Measurements from ENCODE around the gene FOXA3.

FOXA3 gene

GRCh38 chr19:45887200-45887710, 23.1 kb downstream of the FOXA3 start:
- POLR2A ChIA-PET: interaction anchor here (1.0 to 4.1 kb wide), 3 partner anchors 15 to 104 kb away, joined by 3 to 46 read pairs (median 5); partner anchors contain the start of gene MYPOP
- Histone ChIP-seq H3K36me3 (ENCODE audit: control insufficient read depth in 2 of 2, insufficient read depth in 1 of 2, low read length in 2 of 2) (peaks cover 4 to 18% of the 10 kb centered on the region in 2 experiments; a peak in 2 of 3 replicates), H3K4me1 (ENCODE audit: control insufficient read depth, insufficient read depth, low read length) (peaks cover 10% of the 10 kb centered on the region), H3K9me3 (ENCODE audit: control insufficient read depth, insufficient read depth, low read depth, low read length) (no peaks in the 10 kb centered on the region), H3K27ac (ENCODE audit: extremely low read depth, low read depth, low read length) (peak overlapping the region; percentile 61), H3K4me3 (ENCODE audit: low read depth, low read length) (peak overlapping the region; percentile 65)
- CTCF ChIA-PET: interaction anchor here (0.5 to 2.0 kb wide), 5 partner anchors 9 to 193 kb away, joined by 3 to 8 read pairs (median 4); partner anchors contain the start of gene MYPOP
- TF ChIP-seq ZNF335 (tag by site-specific recombination; conservative IDR thresholded peaks at IDR 0.05): peak; percentile 38
- TF ChIP-seq KLF9 (tag by site-specific recombination; IDR thresholded peaks at IDR 0.05; ENCODE audit: low read depth): no peak
- TF ChIP-seq ZNF121 (tag by site-specific recombination; IDR thresholded peaks at IDR 0.05): peak; percentile 77
- TF ChIP-seq ZNF23 (tag by site-specific recombination; IDR thresholded peaks at IDR 0.05; ENCODE audit: borderline replicate concordance): no peak

- POLR2A ChIA-PET: interaction anchor here (0.7 kb wide), 1 partner anchor 778 kb away, joined by 5 read pairs; no protein-coding TSS in a partner anchor
- CTCF ChIA-PET: interaction anchor here (1.1 kb wide), 1 partner anchor 58 kb away, joined by 3 read pairs; no protein-coding TSS in a partner anchor
- TF ChIP-seq PATZ1 (tag by site-specific recombination; IDR thresholded peaks at IDR 0.05): no peak
- no peak for TF ChIP-seq ZNF558 (tag by site-specific recombination; IDR thresholded peaks at IDR 0.05)
- no peak for TF ChIP-seq ZNF549 (tag by site-specific recombination; IDR thresholded peaks at IDR 0.05)
- no peak for TF ChIP-seq ZNF174 (tag by site-specific recombination; IDR thresholded peaks at IDR 0.05)
- no peak for TF ChIP-seq ZNF311 (tag by site-specific recombination; IDR thresholded peaks at IDR 0.05; ENCODE audit: borderline replicate concordance)
- no peak for TF ChIP-seq ZSCAN18 (tag by site-specific recombination; IDR thresholded peaks at IDR 0.05)
- TF ChIP-seq, protein P1, sequence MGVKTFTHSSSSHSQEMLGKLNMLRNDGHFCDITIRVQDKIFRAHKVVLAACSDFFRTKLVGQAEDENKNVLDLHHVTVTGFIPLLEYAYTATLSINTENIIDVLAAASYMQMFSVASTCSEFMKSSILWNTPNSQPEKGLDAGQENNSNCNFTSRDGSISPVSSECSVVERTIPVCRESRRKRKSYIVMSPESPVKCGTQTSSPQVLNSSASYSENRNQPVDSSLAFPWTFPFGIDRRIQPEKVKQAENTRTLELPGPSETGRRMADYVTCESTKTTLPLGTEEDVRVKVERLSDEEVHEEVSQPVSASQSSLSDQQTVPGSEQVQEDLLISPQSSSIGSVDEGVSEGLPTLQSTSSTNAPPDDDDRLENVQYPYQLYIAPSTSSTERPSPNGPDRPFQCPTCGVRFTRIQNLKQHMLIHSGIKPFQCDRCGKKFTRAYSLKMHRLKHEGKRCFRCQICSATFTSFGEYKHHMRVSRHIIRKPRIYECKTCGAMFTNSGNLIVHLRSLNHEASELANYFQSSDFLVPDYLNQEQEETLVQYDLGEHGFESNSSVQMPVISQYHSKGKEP (tag by site-specific recombination; IDR thresholded peaks at IDR 0.05): no peak
- TF ChIP-seq PRDM1 (tag by site-specific recombination; IDR thresholded peaks at IDR 0.05): 0 out of 2 replicates have a peak, but pooled peaks have one; percentile 7
- no peak for TF ChIP-seq ZBTB1 (tag by site-specific recombination; IDR thresholded peaks at IDR 0.05)
- TF ChIP-seq ZNF394 (tag by site-specific recombination; IDR thresholded peaks at IDR 0.05; ENCODE audit: borderline replicate concordance): no peak
- 0 out of 2 replicates have a peak, but pooled peaks have one; percentile 8 for TF ChIP-seq GLIS1 (tag by site-specific recombination; IDR thresholded peaks at IDR 0.05)
- TF ChIP-seq ZNF843 (tag by site-specific recombination; IDR thresholded peaks at IDR 0.05): no peak
- TF ChIP-seq, protein P2, sequence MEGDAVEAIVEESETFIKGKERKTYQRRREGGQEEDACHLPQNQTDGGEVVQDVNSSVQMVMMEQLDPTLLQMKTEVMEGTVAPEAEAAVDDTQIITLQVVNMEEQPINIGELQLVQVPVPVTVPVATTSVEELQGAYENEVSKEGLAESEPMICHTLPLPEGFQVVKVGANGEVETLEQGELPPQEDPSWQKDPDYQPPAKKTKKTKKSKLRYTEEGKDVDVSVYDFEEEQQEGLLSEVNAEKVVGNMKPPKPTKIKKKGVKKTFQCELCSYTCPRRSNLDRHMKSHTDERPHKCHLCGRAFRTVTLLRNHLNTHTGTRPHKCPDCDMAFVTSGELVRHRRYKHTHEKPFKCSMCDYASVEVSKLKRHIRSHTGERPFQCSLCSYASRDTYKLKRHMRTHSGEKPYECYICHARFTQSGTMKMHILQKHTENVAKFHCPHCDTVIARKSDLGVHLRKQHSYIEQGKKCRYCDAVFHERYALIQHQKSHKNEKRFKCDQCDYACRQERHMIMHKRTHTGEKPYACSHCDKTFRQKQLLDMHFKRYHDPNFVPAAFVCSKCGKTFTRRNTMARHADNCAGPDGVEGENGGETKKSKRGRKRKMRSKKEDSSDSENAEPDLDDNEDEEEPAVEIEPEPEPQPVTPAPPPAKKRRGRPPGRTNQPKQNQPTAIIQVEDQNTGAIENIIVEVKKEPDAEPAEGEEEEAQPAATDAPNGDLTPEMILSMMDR (tag by site-specific recombination; IDR thresholded peaks at IDR 0.05): no peak
- TF ChIP-seq, protein P3, sequence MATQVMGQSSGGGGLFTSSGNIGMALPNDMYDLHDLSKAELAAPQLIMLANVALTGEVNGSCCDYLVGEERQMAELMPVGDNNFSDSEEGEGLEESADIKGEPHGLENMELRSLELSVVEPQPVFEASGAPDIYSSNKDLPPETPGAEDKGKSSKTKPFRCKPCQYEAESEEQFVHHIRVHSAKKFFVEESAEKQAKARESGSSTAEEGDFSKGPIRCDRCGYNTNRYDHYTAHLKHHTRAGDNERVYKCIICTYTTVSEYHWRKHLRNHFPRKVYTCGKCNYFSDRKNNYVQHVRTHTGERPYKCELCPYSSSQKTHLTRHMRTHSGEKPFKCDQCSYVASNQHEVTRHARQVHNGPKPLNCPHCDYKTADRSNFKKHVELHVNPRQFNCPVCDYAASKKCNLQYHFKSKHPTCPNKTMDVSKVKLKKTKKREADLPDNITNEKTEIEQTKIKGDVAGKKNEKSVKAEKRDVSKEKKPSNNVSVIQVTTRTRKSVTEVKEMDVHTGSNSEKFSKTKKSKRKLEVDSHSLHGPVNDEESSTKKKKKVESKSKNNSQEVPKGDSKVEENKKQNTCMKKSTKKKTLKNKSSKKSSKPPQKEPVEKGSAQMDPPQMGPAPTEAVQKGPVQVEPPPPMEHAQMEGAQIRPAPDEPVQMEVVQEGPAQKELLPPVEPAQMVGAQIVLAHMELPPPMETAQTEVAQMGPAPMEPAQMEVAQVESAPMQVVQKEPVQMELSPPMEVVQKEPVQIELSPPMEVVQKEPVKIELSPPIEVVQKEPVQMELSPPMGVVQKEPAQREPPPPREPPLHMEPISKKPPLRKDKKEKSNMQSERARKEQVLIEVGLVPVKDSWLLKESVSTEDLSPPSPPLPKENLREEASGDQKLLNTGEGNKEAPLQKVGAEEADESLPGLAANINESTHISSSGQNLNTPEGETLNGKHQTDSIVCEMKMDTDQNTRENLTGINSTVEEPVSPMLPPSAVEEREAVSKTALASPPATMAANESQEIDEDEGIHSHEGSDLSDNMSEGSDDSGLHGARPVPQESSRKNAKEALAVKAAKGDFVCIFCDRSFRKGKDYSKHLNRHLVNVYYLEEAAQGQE (tag by site-specific recombination; IDR thresholded peaks at IDR 0.05): no peak
- TF ChIP-seq ZBTB26 (tag by site-specific recombination; optimal IDR thresholded peaks at IDR 0.05): no peak
- TF ChIP-seq ZBTB20 (tag by site-specific recombination; IDR thresholded peaks at IDR 0.05): no peak
These were observed 25.2 kb downstream of the FOXA3 start for GRCh38 chr19:45889210-45889885.

More at GRCh38 chr19:45889210-45889885, 25.2 kb downstream of the FOXA3 start:
- H3K36me3 ChIP-seq (ENCODE audit: control insufficient read depth in 2 of 2, insufficient read depth in 1 of 2, low read length in 2 of 2): peaks cover 4 to 16% of the 10 kb centered on the region in 2 experiments; a peak in 2 of 3 replicates
- no peak overlapping the region; the same call in 1 of the 2 replicates for H3K27ac ChIP-seq (ENCODE audit: extremely low read depth, low read depth, low read length)
- no peak overlapping the region for H3K4me3 ChIP-seq (ENCODE audit: low read depth, low read length)
- H3K4me1 ChIP-seq (ENCODE audit: control insufficient read depth, insufficient read depth, low read length): no peaks in the 10 kb centered on the region
- no peaks in the 10 kb centered on the region for H3K9me3 ChIP-seq (ENCODE audit: control insufficient read depth, insufficient read depth, low read depth, low read length)

All from HEK293 (cell line).